Hepatocyte (in vitro differentiated cells): ENCODE measurements around the gene MSI2. TPM values are rescaled to one million over a fixed set of nuclear protein-coding genes. Genes with fewer than 3 reads are reported as not detected.

Experiments
- DNase-seq: peaks from one replicate; pipeline ENCODE4 v3.0.0-alpha.2; 2016; ENCODE audit warnings: low spot score
- H2AFZ ChIP-seq: fragments of 200-600 bp; sonication (generic); 2 replicates; pipeline ENCODE4 v1.6.0; 2016; ENCODE audit warnings: antibody characterized with exemption, mild to moderate bottlenecking
- H3K27ac ChIP-seq: fragments of 200-600 bp; sonication (generic); 2 replicates; pipeline ENCODE4 v1.5.1; 2016; ENCODE audit warnings: mild to moderate bottlenecking
- H3K27me3 ChIP-seq: fragments of 200-600 bp; sonication (generic); 2 replicates; pipeline ENCODE4 v1.6.1; 2016
- H3K36me3 ChIP-seq: fragments of 200-600 bp; sonication (generic); replicated peaks from 2 replicates; pipeline ENCODE4 v1.5.1; 2016; ENCODE audit warnings: low read depth; ENCODE audit not compliant: insufficient read depth
- H3K4me1 ChIP-seq: fragments of 200-600 bp; sonication (generic); 2 replicates; pipeline ENCODE4 v1.5.1; 2016; ENCODE audit warnings: mild to moderate bottlenecking, moderate library complexity; ENCODE audit not compliant: insufficient read depth
- H3K4me2 ChIP-seq: fragments of 200-600 bp; sonication (generic); 2 replicates; pipeline ENCODE4 v1.6.0; 2016
- H3K4me3 ChIP-seq: fragments of 200-600 bp; sonication (generic); 2 replicates; pipeline ENCODE4 v1.5.1; 2016; ENCODE audit warnings: mild to moderate bottlenecking
- H3K79me2 ChIP-seq: fragments of 200-600 bp; sonication (generic); 2 replicates; pipeline ENCODE4 v1.6.0; 2017; ENCODE audit warnings: mild to moderate bottlenecking
- H3K9me2 ChIP-seq: fragments of 200-600 bp; sonication (generic); replicated peaks from 2 replicates; pipeline ENCODE4 v1.6.0; 2017; ENCODE audit warnings: mild to moderate bottlenecking; ENCODE audit not compliant: insufficient read depth
- H3K9me3 ChIP-seq: fragments of 200-600 bp; sonication (generic); 2 replicates; pipeline ENCODE4 v1.5.1; 2016; ENCODE audit warnings: low read depth, mild to moderate bottlenecking
- H4K20me1 ChIP-seq: fragments of 200-600 bp; sonication (generic); 2 replicates; pipeline ENCODE4 v1.6.0; 2016; ENCODE audit warnings: mild to moderate bottlenecking; ENCODE audit not compliant: insufficient read depth, poor library complexity, severe bottlenecking
- CTCF ChIP-seq: fragments of 200-600 bp; sonication (generic); IDR thresholded peaks from 2 replicates; pipeline ENCODE4 v1.5.1; 2016; ENCODE audit warnings: antibody characterized with exemption, mild to moderate bottlenecking; ENCODE audit not compliant: poor library complexity
- EZH2 ChIP-seq: fragments of 200-600 bp; sonication (generic); IDR thresholded peaks from 2 replicates; pipeline ENCODE4 v1.6.1; 2016; ENCODE audit warnings: antibody characterized with exemption, mild to moderate bottlenecking, borderline replicate concordance
- EZH2phosphoT487 ChIP-seq: fragments of 200-600 bp; sonication (generic); IDR thresholded peaks from one replicate; pipeline ENCODE4 v1.6.1; 2018; ENCODE audit warnings: antibody characterized with exemption, mild to moderate bottlenecking, low read depth, moderate library complexity; ENCODE audit not compliant: unreplicated experiment, severe bottlenecking
- WGBS: methylation state at CpG from one replicate; pipeline ENCODE4 v1.1.6; 2016; ENCODE audit warnings: low lambda C conversion rate; ENCODE audit errors: missing lambda C conversion rate; 5-methylcytosine and 5-hydroxymethylcytosine counted together
- polyA plus RNA-seq: library from polyadenylated mRNA; unstranded; fragments of >200 nt; fragmentation: Nextera tagmentation; extraction: Ambion mirVana; gene quantifications from 2 replicates; pipeline ENCODE4 v1.2.1, GENCODE V29; 2016
- total RNA-seq: library from RNA; depleted of rRNA; stranded (reverse); fragments of >200 nt; gene quantifications from 2 replicates; pipeline ENCODE4 v1.2.3, GENCODE V29; 2014

Gene MSI2
- total and polyA plus RNA-seq, 2 experiments from 2014 or later = 16.1 to 60.6 TPM

GRCh38 chr17:57671667-57672632 lies 415.6 kb downstream of the MSI2 start:
- Histone ChIP-seq H3K36me3 (no peaks in the 10 kb centered on the region), H3K79me2 (no peaks in the 10 kb centered on the region), H3K4me2 (peak overlapping the region; percentile 54), H3K4me3 (no peak overlapping the region), H3K27me3 (no peaks in the 10 kb centered on the region), H2AFZ (no peak overlapping the region), H3K27ac (no peak overlapping the region), H3K4me1 (peaks cover 10% of the 10 kb centered on the region), H4K20me1 (no peaks in the 10 kb centered on the region), H3K9me3 (no peaks in the 10 kb centered on the region), H3K9me2 (no peaks in the 10 kb centered on the region)
- DNase-seq = peak; percentile 89
- TF ChIP-seq CTCF (peak; percentile 96), EZH2 (no peak)
- WGBS = 45% methylated on average over 21 of the region's 21 CpGs

- TF ChIP-seq CTCF = no peak
Observed at GRCh38 chr17:57672971-57673370, 416.6 kb downstream of the MSI2 start.

GRCh38 chr17:57674894-57675293 lies 418.6 kb downstream of the MSI2 start:
- Histone ChIP-seq H3K9me3 (no peaks in the 10 kb centered on the region), H3K4me2 (no peak overlapping the region), H3K9me2 (no peaks in the 10 kb centered on the region), H3K4me3 (no peak overlapping the region), H3K4me1 (peaks cover 10% of the 10 kb centered on the region), H3K79me2 (no peaks in the 10 kb centered on the region), H3K36me3 (no peaks in the 10 kb centered on the region), H2AFZ (no peak overlapping the region), H3K27ac (no peak overlapping the region), H3K27me3 (no peaks in the 10 kb centered on the region), H4K20me1 (no peaks in the 10 kb centered on the region)
- no peak for DNase-seq
- 98% methylated on average over 18 of the region's 22 CpGs for WGBS
- TF ChIP-seq EZH2 (no peak), CTCF (no peak), EZH2phosphoT487 (no peak)

More at GRCh38 chr17:57672971-57673370, 416.6 kb downstream of the MSI2 start:
- H3K27ac ChIP-seq = no peak overlapping the region
- no peaks in the 10 kb centered on the region for H4K20me1 ChIP-seq
- no peaks in the 10 kb centered on the region for H3K9me3 ChIP-seq
- H3K36me3 ChIP-seq = no peaks in the 10 kb centered on the region
- no peak overlapping the region for H3K4me3 ChIP-seq
- no peak for DNase-seq
- H3K9me2 ChIP-seq = no peaks in the 10 kb centered on the region
- H3K4me1 ChIP-seq = peaks cover 10% of the 10 kb centered on the region
- H3K79me2 ChIP-seq = no peaks in the 10 kb centered on the region
- no peak overlapping the region for H2AFZ ChIP-seq
- no peaks in the 10 kb centered on the region for H3K27me3 ChIP-seq
- WGBS = 91% methylated on average over 4 of the region's 4 CpGs
- H3K4me2 ChIP-seq = no peak overlapping the region
